A549 (cell line): ENCODE data around the gene FAM20A. TPM values are rescaled to one million over a fixed set of nuclear protein-coding genes. Genes with fewer than 3 reads are reported as not detected.

Experiments used
- ATAC-seq, 2 experiments: fragments of 200-7000 bp in 1 of 2; fragments of >200 bp in 1 of 2; cut with Nextera tagmentation in 1 of 2; cut with Tn5 transposase in 1 of 2; 3 replicates each; pipeline versions ENCODE4 v1.8.0 to v1.9.1; 2018 to 2020; ENCODE audit warnings: mild to moderate bottlenecking in 1 of 2, moderate library complexity in 1 of 2
- CTCF ChIA-PET: fragments of 300-600 bp; sonication (Branson Sonifier 250); formaldehyde crosslinking; extraction: SDS; loops from one replicate; lab custom pipeline; 2021; ENCODE audit warnings: antibody characterized with exemption, inconsistent platforms; lab: Yijun Ruan, JAX
- POLR2A ChIA-PET: fragments of 350-600 bp; formaldehyde crosslinking; extraction: SDS; loops from one replicate; lab custom pipeline; 2021; ENCODE audit warnings: antibody characterized with exemption, inconsistent platforms; lab: Yijun Ruan, JAX
- DNase-seq, 2 experiments: peaks; one replicate each; pipeline versions ENCODE4 v3.0.0 to v3.0.0-alpha.2; 2011 to 2016; ENCODE audit warnings: low read depth in 1 of 2, low spot score in 1 of 2
- FAIRE-seq: peaks from 2 replicates; lab custom pipeline; 2011; peaks lifted over from hg19 to GRCh38; lab: Jason Lieb, UNC
- H3K27ac ChIP-seq, 2 experiments: fragments of >200 bp; sonication (Bioruptor Twin); formaldehyde crosslinking; 3 replicates each; pipeline ENCODE4 v1.5.1; 2016 to 2017
- H3K4me1 ChIP-seq: fragments of >200 bp; sonication (Bioruptor Twin); formaldehyde crosslinking; 3 replicates; pipeline ENCODE4 v1.6.1; 2016
- H3K4me2 ChIP-seq: fragments of >200 bp; sonication (Bioruptor Twin); formaldehyde crosslinking; 3 replicates; pipeline ENCODE4 v1.6.1; 2016
- H3K4me3 ChIP-seq: fragments of >200 bp; sonication (Bioruptor Twin); formaldehyde crosslinking; 3 replicates; pipeline ENCODE4 v1.5.1; 2016
- H3K9me3 ChIP-seq: fragments of >200 bp; sonication (Bioruptor Twin); formaldehyde crosslinking; 3 replicates; pipeline ENCODE4 v1.6.1; 2016
- BCL3 ChIP-seq: fragments of >200 bp; sonication (Bioruptor Twin); formaldehyde crosslinking; IDR thresholded peaks from 3 replicates; pipeline ENCODE4 v1.6.1; 2016
- CBX2 ChIP-seq: fragments of 200-600 bp; sonication (generic); IDR thresholded peaks from 2 replicates; pipeline ENCODE4 v1.6.1; 2016; ENCODE audit warnings: low read depth, mild to moderate bottlenecking, borderline replicate concordance
- CHD4 ChIP-seq: fragments of 200-600 bp; sonication (generic); IDR thresholded peaks from 2 replicates; pipeline ENCODE4 v1.6.1; 2016; ENCODE audit warnings: antibody characterized with exemption, mild to moderate bottlenecking, borderline replicate concordance
- E2F6 ChIP-seq: IDR thresholded peaks from 2 replicates; pipeline ENCODE4 v1.6.1; 2012; ENCODE audit warnings: low read depth, borderline replicate concordance
- EHF ChIP-seq: fragments of 250-450 bp; sonication (Bioruptor Pico); IDR thresholded peaks from 2 replicates; pipeline ENCODE4 v1.5.0; 2020; ENCODE audit warnings: mild to moderate bottlenecking
- FOSB ChIP-seq: fragments of 250-450 bp; sonication (Bioruptor Pico); IDR thresholded peaks from 2 replicates; pipeline ENCODE4 v1.5.0; 2020; ENCODE audit warnings: mild to moderate bottlenecking, moderate library complexity
- FOSL2 ChIP-seq, 2 experiments: fragments of 450-650 bp in 1 of 2; fragments of >200 bp in 1 of 2; sonication (Bioruptor Twin) in 1 of 2; formaldehyde crosslinking; IDR thresholded peaks; 2 replicates each; pipeline versions ENCODE4 v1.5.0 to v1.6.1; 2016 to 2020; ENCODE audit warnings: mild to moderate bottlenecking in 1 of 2, moderate library complexity in 1 of 2
- FOXS1 ChIP-seq: fragments of 250-450 bp; sonication (Bioruptor Pico); IDR thresholded peaks from 2 replicates; pipeline ENCODE4 v1.5.0; 2020; ENCODE audit warnings: mild to moderate bottlenecking, moderate library complexity
- HES2 ChIP-seq: fragments of >200 bp; sonication (Bioruptor Twin); formaldehyde crosslinking; IDR thresholded peaks from 2 replicates; pipeline ENCODE4 v1.6.1; 2016
- HEYL ChIP-seq: fragments of 250-450 bp; sonication (Bioruptor Pico); IDR thresholded peaks from 2 replicates; pipeline ENCODE4 v1.8.0; 2021; ENCODE audit warnings: mild to moderate bottlenecking, moderate library complexity
- HOXB13 ChIP-seq: fragments of 250-450 bp; sonication (Bioruptor Pico); IDR thresholded peaks from 2 replicates; pipeline ENCODE4 v1.5.0; 2020; ENCODE audit warnings: low read depth, mild to moderate bottlenecking, moderate library complexity
- HOXB5 ChIP-seq: fragments of 250-450 bp; sonication (Bioruptor Pico); IDR thresholded peaks from 2 replicates; pipeline ENCODE4 v1.5.0; 2020; ENCODE audit warnings: mild to moderate bottlenecking, moderate library complexity
- KDM1A ChIP-seq: fragments of 200-600 bp; sonication (generic); IDR thresholded peaks from 2 replicates; pipeline ENCODE4 v1.6.1; 2016; ENCODE audit warnings: low read depth, mild to moderate bottlenecking
- MAX ChIP-seq: IDR thresholded peaks from 2 replicates; pipeline ENCODE4 v1.6.1; 2012
- NFE2L2 ChIP-seq: fragments of 150-350 bp; conservative IDR thresholded peaks from 2 replicates; pipeline ENCODE4 v1.6.1; 2014; ENCODE audit warnings: low read length
- NR3C1 ChIP-seq: fragments of >200 bp; sonication (Bioruptor Twin); formaldehyde crosslinking; IDR thresholded peaks from 3 replicates; pipeline ENCODE4 v1.6.1; 2017
- POLR2AphosphoS2 ChIP-seq: conservative IDR thresholded peaks from 2 replicates; pipeline ENCODE4 v1.6.1; 2012; ENCODE audit warnings: low read length, improper control_type of control experiment, inconsistent platforms
- RAD21 ChIP-seq, 2 experiments: fragments of >200 bp in 1 of 2; sonication (Bioruptor Twin) in 1 of 2; formaldehyde crosslinking in 1 of 2; IDR thresholded peaks in 1 of 2; conservative IDR thresholded peaks in 1 of 2; 2 replicates in 1 of 2; 3 replicates in 1 of 2; pipeline ENCODE4 v1.6.1; 2012 to 2018; ENCODE audit warnings: inconsistent platforms in 1 of 2
- RCOR1 ChIP-seq: fragments of 150-350 bp; IDR thresholded peaks from 2 replicates; pipeline ENCODE4 v1.6.1; 2014; ENCODE audit warnings: antibody characterized with exemption, low read length, low read depth
- REST ChIP-seq: fragments of 200-600 bp; sonication (generic); IDR thresholded peaks from 2 replicates; pipeline ENCODE4 v1.6.1; 2016; ENCODE audit warnings: antibody characterized with exemption, mild to moderate bottlenecking, moderate library complexity
- RFX5 ChIP-seq: fragments of 450-650 bp; IDR thresholded peaks from 2 replicates; pipeline ENCODE4 v1.7.1; 2014; ENCODE audit warnings: antibody characterized with exemption, mild to moderate bottlenecking, moderate library complexity
- RNF2 ChIP-seq: fragments of 200-600 bp; sonication (generic); IDR thresholded peaks from 2 replicates; pipeline ENCODE4 v1.6.1; 2016; ENCODE audit warnings: low read depth, mild to moderate bottlenecking, antibody characterized with exemption, moderate library complexity, borderline replicate concordance
- SREBF2 ChIP-seq: fragments of 450-650 bp; IDR thresholded peaks from 2 replicates; pipeline ENCODE4 v1.6.1; 2014; ENCODE audit warnings: mild to moderate bottlenecking, moderate library complexity
- ZC3H11A ChIP-seq: fragments of 450-650 bp; IDR thresholded peaks from 2 replicates; pipeline ENCODE4 v1.6.1; 2014; ENCODE audit warnings: antibody characterized with exemption, mild to moderate bottlenecking
- ZFP36 ChIP-seq: fragments of 450-650 bp; IDR thresholded peaks from 2 replicates; pipeline ENCODE4 v1.6.1; 2014; ENCODE audit warnings: borderline replicate concordance; ENCODE audit not compliant: partially characterized antibody
- ZNF302 ChIP-seq: fragments of 250-450 bp; sonication (Bioruptor Pico); IDR thresholded peaks from 2 replicates; pipeline ENCODE4 v1.9.0; 2021; ENCODE audit warnings: inconsistent platforms, mild to moderate bottlenecking, moderate library complexity
- WGBS: methylation state at CpG from one replicate; pipeline ENCODE4 v1.1.6; 2017; ENCODE audit errors: missing lambda C conversion rate; 5-methylcytosine and 5-hydroxymethylcytosine counted together
- polyA plus RNA-seq, 4 experiments: library from polyadenylated mRNA; depleted of rRNA in 3 of 4; stranded (reverse); fragments of >200 nt; fragmentation: RNase III in 1 of 4; extraction: RNeasy Plus Mini Kit Qiagen cat#74134 plus additional on column Dnase treatment in 1 of 4; gene quantifications; 2 replicates in 3 of 4; 3 replicates in 1 of 4; pipeline ENCODE4 v1.2.3, GENCODE V29; 2011 to 2017

The FAM20A gene
- polyA plus RNA-seq, 2 of the 4 experiments (the other 2 are of a cell fraction), result 0.05 to 0.09 TPM

- Histone ChIP-seq H3K27ac (no peak overlapping the region), H3K4me2 (no peak overlapping the region), H3K9me3 (no peaks in the 10 kb centered on the region), H3K4me1 (no peaks in the 10 kb centered on the region), H3K4me3 (no peak overlapping the region)
- no peak for TF ChIP-seq CHD4
- TF ChIP-seq CBX2, result no peak
- no peak for TF ChIP-seq RAD21 (conservative IDR thresholded peaks at IDR 0.05 in 1 of 2, IDR thresholded peaks at IDR 0.05 in 1 of 2)
- no peak for TF ChIP-seq NFE2L2
- TF ChIP-seq ZNF302 (CRISPR knock-in tag), result no peak
- no peak for TF ChIP-seq MAX
- TF ChIP-seq HEYL, result no peak
- TF ChIP-seq SREBF2, result no peak
- no peak for TF ChIP-seq RFX5
- no peak for TF ChIP-seq HOXB13 (CRISPR knock-in tag)
- TF ChIP-seq BCL3, result no peak
- no peak for TF ChIP-seq ZFP36
- ChIA-PET CTCF (interaction anchor here (0.6 kb wide), 1 partner anchor 98 kb away, joined by 3 read pairs; no protein-coding TSS in a partner anchor), POLR2A (no interaction called here)
- DNase-seq, result no peak
- FAIRE-seq, result no peak
- WGBS, result 42% methylated on average over 4 of the region's 4 CpGs
- ATAC-seq, result no peak
Measured at GRCh38 chr17:68562736-68563135, 38.4 kb downstream of the FAM20A start.

GRCh38 chr17:68560966-68561720 is 40.0 kb downstream of the FAM20A start:
- H3K27ac ChIP-seq, result no peak overlapping the region
- no peak for DNase-seq
- no peak for ATAC-seq
- no peaks in the 10 kb centered on the region for H3K9me3 ChIP-seq
- no peak for FAIRE-seq
- no peaks in the 10 kb centered on the region for H3K4me1 ChIP-seq
- H3K4me3 ChIP-seq, result no peak overlapping the region
- WGBS, result 38% methylated on average over 3 of the region's 3 CpGs
- ChIA-PET CTCF (interaction anchor here (0.6 to 1.5 kb wide), 3 partner anchors 10 to 203 kb away, joined by 3 read pairs; no protein-coding TSS in a partner anchor), POLR2A (no interaction called here)
- H3K4me2 ChIP-seq, result no peak overlapping the region
- no peak for TF ChIP-seq MAX
- TF ChIP-seq HOXB5, result no peak

- DNase-seq, result no peak
- no peak for ATAC-seq
- WGBS, result 0% methylated on average over 1 of the region's 1 CpG
- FAIRE-seq, result no peak
- H3K9me3 ChIP-seq, result no peaks in the 10 kb centered on the region
- TF ChIP-seq FOSL2 (IDR thresholded peaks at IDR 0.05), result no peak
- TF ChIP-seq FOSL2 (CRISPR knock-in tag; IDR thresholded peaks at IDR 0.05), result no peak
- no peak for TF ChIP-seq EHF (CRISPR knock-in tag)
- no peak for TF ChIP-seq ZC3H11A
- TF ChIP-seq REST, result no peak
- no peak for TF ChIP-seq NFE2L2
- TF ChIP-seq ZNF302 (CRISPR knock-in tag), result no peak
- no peak for TF ChIP-seq FOSB (CRISPR knock-in tag)
- TF ChIP-seq RNF2, result no peak
- TF ChIP-seq RCOR1, result no peak
- TF ChIP-seq MAX, result no peak
- no peak for TF ChIP-seq SREBF2
- no peak for TF ChIP-seq KDM1A
- no peak for TF ChIP-seq NR3C1
- no peak for TF ChIP-seq E2F6
- no peak for TF ChIP-seq FOXS1
- TF ChIP-seq ZFP36, result no peak
- TF ChIP-seq POLR2AphosphoS2, result no peak
- no peak for TF ChIP-seq HES2
- H3K4me1 ChIP-seq, result no peaks in the 10 kb centered on the region
- H3K4me2 ChIP-seq, result no peak overlapping the region
- ChIA-PET POLR2A (no interaction called here), CTCF (interaction anchor here (1.2 to 1.3 kb wide), 2 partner anchors 8 to 12 kb away, joined by 3 to 4 read pairs; no protein-coding TSS in a partner anchor)
- no peak overlapping the region for H3K4me3 ChIP-seq
- H3K27ac ChIP-seq, result no peak overlapping the region
Measured at GRCh38 chr17:68559316-68559715, 41.9 kb downstream of the FAM20A start.
